Neural crest cell (in vitro differentiated cells): Measurements from ENCODE around the gene PSMB10. TPM values are rescaled to one million over a fixed set of nuclear protein-coding genes. Genes with fewer than 3 reads are reported as not detected.
"Not testable (repeated sequence)": the region's sequence is repeated elsewhere in the genome, so short reads cannot be mapped to it uniquely, and the experiment has no call there.

Source experiments
- DNase-seq: peaks from one replicate; pipeline ENCODE4 v3.0.0; 2021; ENCODE audit warnings: low read depth, mixed read lengths, low spot score
- H3K27ac Mint-ChIP-seq: one replicate; pipeline ENCODE4 v1.8.0; 2021; ENCODE audit warnings: mild to moderate bottlenecking, mixed read lengths; ENCODE audit not compliant: unreplicated experiment
- H3K27me3 Mint-ChIP-seq: 2 replicates; pipeline ENCODE4 v1.8.0; 2021; ENCODE audit warnings: low read depth, mild to moderate bottlenecking, mixed read lengths
- H3K36me3 Mint-ChIP-seq: 2 replicates; pipeline ENCODE4 v1.8.0; 2021; ENCODE audit warnings: low read depth, mild to moderate bottlenecking, mixed read lengths
- H3K4me1 Mint-ChIP-seq: 2 replicates; pipeline ENCODE4 v1.8.0; 2021; ENCODE audit warnings: mixed read lengths
- H3K4me3 Mint-ChIP-seq: one replicate; pipeline ENCODE4 v1.8.0; 2021; ENCODE audit warnings: mild to moderate bottlenecking, mixed read lengths
- H3K9me3 Mint-ChIP-seq: 2 replicates; pipeline ENCODE4 v1.8.0; 2021; ENCODE audit warnings: mixed read lengths
- total RNA-seq: library from RNA; stranded (reverse); gene quantifications from 2 replicates; pipeline ENCODE4 v1.2.1, GENCODE V29; 2021
- TF ChIP-seq, protein P1 (sequence below): fragments of 200-600 bp; sonication (generic); conservative IDR thresholded peaks from 2 replicates; pipeline ENCODE4 v1.5.0; 2021; ENCODE audit warnings: antibody characterized with exemption, mild to moderate bottlenecking

The PSMB10 gene
- total RNA-seq, 1 donor from 2014 or later: 22.5 TPM

DNA sequence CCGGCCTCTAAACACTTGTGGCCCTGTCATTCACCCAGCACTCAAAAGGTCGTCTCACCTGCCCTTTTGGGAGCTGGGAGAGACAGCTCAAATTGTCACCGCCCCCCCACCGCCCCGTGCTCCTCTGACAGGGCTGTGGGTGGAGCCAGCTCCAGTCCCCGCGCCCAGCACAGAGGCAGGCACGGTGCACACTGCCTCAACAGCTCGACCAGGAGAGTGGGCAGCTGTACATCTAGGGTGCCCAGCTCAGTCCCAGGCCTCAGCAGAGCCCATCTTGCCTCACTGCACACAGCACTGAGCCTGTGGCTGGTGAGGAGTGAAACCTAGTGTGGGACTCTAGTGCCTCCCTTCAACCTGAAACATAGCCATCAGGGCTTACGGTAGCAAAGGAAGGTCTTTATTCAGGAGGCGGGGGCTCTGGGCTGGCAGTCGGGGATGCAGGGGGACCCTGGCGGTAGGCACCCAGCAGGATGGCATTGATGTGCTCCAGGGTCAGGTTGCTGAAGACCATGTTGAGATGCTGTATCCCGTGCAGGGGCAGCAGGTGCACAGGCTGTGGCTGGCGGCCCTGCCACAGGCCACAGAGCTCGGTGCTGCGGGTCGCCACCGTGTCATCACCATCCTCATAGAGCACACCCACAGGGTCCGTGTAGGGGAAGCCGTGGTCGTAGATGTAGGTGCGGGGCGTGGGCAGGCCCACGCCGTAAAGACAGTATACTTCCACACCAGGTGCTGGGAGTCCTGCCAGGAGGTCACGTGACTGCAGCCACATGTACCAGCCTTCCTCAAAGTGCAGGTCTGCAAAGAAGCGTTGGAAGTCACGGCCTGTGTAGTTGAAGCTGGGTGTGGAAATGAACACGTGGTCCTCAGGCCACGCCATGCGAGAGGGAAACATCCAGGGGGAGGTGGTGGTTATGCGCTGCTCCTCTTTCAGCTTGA lies 3.1 kb upstream of the PSMB10 start:
- no peak overlapping the region for H3K27ac Mint-ChIP-seq
- TF ChIP-seq, protein P1, sequence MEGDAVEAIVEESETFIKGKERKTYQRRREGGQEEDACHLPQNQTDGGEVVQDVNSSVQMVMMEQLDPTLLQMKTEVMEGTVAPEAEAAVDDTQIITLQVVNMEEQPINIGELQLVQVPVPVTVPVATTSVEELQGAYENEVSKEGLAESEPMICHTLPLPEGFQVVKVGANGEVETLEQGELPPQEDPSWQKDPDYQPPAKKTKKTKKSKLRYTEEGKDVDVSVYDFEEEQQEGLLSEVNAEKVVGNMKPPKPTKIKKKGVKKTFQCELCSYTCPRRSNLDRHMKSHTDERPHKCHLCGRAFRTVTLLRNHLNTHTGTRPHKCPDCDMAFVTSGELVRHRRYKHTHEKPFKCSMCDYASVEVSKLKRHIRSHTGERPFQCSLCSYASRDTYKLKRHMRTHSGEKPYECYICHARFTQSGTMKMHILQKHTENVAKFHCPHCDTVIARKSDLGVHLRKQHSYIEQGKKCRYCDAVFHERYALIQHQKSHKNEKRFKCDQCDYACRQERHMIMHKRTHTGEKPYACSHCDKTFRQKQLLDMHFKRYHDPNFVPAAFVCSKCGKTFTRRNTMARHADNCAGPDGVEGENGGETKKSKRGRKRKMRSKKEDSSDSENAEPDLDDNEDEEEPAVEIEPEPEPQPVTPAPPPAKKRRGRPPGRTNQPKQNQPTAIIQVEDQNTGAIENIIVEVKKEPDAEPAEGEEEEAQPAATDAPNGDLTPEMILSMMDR: no peak

DNA sequence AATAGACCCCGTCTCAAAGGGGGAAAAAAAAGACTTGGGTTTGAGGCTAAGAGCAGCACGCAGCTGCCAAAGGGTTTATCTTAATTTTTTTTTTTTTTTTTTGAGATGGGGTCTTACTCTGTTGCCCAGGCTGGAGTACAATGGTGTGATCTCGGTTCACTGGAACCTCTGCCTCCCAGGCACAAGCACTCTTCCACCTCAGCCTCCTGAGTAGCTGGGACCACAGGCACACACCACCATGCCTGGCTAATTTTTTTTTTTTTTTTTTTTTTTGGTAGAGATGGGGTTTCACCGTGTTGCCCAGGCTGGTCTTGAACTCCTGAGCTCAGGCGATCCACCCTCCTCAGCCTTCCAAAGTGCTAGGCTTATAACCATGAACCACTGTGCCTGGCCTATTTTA lies 1.1 kb upstream of the PSMB10 start:
- not testable (repeated sequence) for H3K27me3 Mint-ChIP-seq, DNase-seq, H3K27ac Mint-ChIP-seq, H3K9me3 Mint-ChIP-seq, H3K36me3 Mint-ChIP-seq
- Mint-ChIP-seq H3K4me3 (peak overlapping the region; percentile 99), H3K4me1 (peaks cover 39% of the 10 kb centered on the region)

More for the DNA sequence above, 3.1 kb upstream of the PSMB10 start:
- H3K27me3 Mint-ChIP-seq: peaks cover 7% of the 10 kb centered on the region
- H3K4me1 Mint-ChIP-seq: peaks cover 30% of the 10 kb centered on the region
- H3K4me3 Mint-ChIP-seq: no peak overlapping the region
- H3K36me3 Mint-ChIP-seq: peaks cover 3% of the 10 kb centered on the region
- H3K9me3 Mint-ChIP-seq: no peaks in the 10 kb centered on the region
- no peak for DNase-seq

DNA sequence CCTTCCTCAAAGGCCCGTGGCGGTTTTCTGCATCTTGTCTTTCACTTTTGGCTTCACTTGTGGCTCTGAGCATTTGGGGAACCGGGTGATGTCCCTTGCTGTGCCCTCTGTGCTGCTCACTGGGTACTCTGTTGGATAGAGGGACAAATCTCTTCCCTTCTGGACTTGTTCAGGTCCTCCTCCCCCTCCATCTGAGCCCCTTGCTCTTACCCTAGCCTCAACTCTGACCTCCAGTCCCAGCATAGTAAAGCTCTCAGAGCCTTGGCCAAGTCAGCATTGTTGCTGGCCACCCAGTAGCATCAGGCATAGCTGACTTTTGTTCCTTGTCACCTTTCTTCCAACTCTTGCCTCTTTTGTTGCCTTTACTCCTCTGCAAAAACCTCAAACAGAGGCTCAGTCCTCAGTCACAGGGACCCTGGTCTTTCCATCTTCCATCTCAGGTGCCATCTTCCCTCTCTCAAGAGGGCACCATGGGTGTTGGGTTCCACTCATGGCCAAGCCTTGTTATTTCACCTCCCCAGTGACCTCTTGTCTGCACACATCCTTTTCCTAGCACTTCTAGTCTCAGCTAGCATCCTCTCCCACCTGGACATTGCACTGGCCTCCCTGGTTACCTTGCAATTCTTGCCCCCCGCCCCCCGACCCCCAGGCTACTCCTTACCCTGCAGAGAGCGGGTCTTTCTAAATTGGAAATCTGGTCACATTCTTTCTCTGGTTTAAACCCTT lies 393 bp upstream of the PSMB10 start:
- peaks cover 3% of the 10 kb centered on the region for H3K36me3 Mint-ChIP-seq
- no peak for DNase-seq
- peaks cover 7% of the 10 kb centered on the region for H3K27me3 Mint-ChIP-seq
- TF ChIP-seq, protein P1: no peak
- peak overlapping the region; percentile 99 for H3K4me3 Mint-ChIP-seq
- H3K9me3 Mint-ChIP-seq: no peaks in the 10 kb centered on the region
- H3K27ac Mint-ChIP-seq: peak overlapping the region; percentile 59
- H3K4me1 Mint-ChIP-seq: peaks cover 36% of the 10 kb centered on the region

DNA sequence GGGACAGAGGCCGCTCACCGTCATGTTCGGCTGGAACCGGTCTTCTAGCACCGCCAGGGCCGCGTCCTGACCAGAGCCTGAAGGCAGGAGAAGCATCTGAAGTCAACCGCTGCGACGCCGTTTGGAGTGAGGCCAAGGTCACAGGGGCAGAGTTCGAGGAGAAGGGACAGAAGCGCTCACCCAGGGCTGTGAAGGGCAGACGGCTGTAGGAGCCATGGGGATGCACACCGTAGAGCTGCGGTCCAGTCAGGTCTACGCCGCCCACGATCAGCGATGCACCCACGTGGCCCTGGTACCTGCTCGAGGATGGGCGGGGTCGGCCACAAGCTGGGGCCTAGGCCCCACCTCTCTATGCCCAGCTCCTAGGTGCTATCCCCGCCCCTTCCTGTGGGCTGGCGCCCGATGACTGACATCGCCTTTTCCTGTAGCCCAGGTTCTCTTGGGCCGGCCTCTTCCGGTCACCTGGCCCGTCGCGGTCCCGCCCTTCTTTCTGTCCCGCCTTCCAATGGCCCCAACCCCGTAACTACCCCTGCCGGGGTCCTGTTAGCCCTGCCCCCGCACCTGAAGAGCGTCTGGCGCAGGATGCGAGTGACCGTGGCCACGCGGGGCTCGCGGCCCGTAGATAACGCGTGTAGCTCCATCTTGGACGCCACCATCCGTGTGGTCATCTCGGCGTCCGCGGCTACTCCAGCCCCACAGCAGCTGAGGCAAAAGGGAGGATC lies 1.1 kb downstream of the PSMB10 start:
- Mint-ChIP-seq H3K36me3 (peaks cover 3% of the 10 kb centered on the region), H3K4me1 (peaks cover 30% of the 10 kb centered on the region), H3K27ac (peak overlapping the region; percentile 95), H3K4me3 (peak overlapping the region; percentile 99), H3K27me3 (peaks cover 7% of the 10 kb centered on the region), H3K9me3 (no peaks in the 10 kb centered on the region)
- DNase-seq: peak; percentile 73
- TF ChIP-seq, protein P1: no peak

DNA sequence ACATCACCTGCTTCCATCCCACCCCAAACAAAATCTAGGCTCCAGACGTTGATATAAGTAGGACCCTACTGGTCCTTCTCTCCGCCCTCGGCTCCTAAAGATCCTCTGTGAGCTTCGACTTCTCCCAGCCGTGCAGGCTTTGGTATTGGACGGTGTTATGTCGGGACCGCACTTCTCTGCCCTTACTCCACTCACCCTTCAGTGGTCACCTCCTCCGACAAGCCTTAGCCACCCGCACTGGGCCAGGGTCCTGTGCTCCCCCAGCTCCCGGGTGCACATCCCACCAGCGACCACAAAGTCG lies 1.6 kb downstream of the PSMB10 start:
- Mint-ChIP-seq H3K27ac (peak overlapping the region; percentile 53), H3K36me3 (peaks cover 3% of the 10 kb centered on the region), H3K27me3 (peaks cover 7% of the 10 kb centered on the region), H3K4me1 (peaks cover 30% of the 10 kb centered on the region), H3K9me3 (no peaks in the 10 kb centered on the region), H3K4me3 (peak overlapping the region; percentile 99)
- TF ChIP-seq, protein P1: no peak
- no peak for DNase-seq
